ENCODE results near the gene ANXA6. TPM values are rescaled to one million over a fixed set of nuclear protein-coding genes. Genes with fewer than 3 reads are reported as not detected.

The ANXA6 gene
- total RNA-seq, 1 donor from 2014 or later = 245 TPM

- no peak for TF ChIP-seq CTCF (IDR thresholded peaks at IDR 0.05)
- Mint-ChIP-seq H3K9me3 (ENCODE audit: unreplicated experiment) (peaks cover 8% of the 10 kb centered on the region), H3K27me3 (ENCODE audit: unreplicated experiment) (peaks cover 29% of the 10 kb centered on the region), H3K4me3 (ENCODE audit: unreplicated experiment) (no peak overlapping the region), H3K4me1 (ENCODE audit: unreplicated experiment) (no peaks in the 10 kb centered on the region), H3K27ac (ENCODE audit: unreplicated experiment) (no peak overlapping the region), H3K36me3 (ENCODE audit: unreplicated experiment) (no peaks in the 10 kb centered on the region)
- DNase-seq (ENCODE audit: extremely low spot score, unreplicated experiment) = no peak
Measured at GRCh38 chr5:151195622-151196021, 38.0 kb upstream of the ANXA6 start.

GRCh38 chr5:151192626-151193025, 35.0 kb upstream of the ANXA6 start:
- DNase-seq (ENCODE audit: extremely low spot score, unreplicated experiment) = no peak
- H3K27ac Mint-ChIP-seq (ENCODE audit: unreplicated experiment) = no peak overlapping the region
- TF ChIP-seq CTCF (IDR thresholded peaks at IDR 0.05) = no peak
- H3K27me3 Mint-ChIP-seq (ENCODE audit: unreplicated experiment) = peaks cover 23% of the 10 kb centered on the region
- H3K9me3 Mint-ChIP-seq (ENCODE audit: unreplicated experiment) = peaks cover 16% of the 10 kb centered on the region
- H3K36me3 Mint-ChIP-seq (ENCODE audit: unreplicated experiment) = no peaks in the 10 kb centered on the region
- H3K4me1 Mint-ChIP-seq (ENCODE audit: unreplicated experiment) = no peaks in the 10 kb centered on the region
- H3K4me3 Mint-ChIP-seq (ENCODE audit: unreplicated experiment) = no peak overlapping the region

GRCh38 chr5:151191661-151192060, 34.1 kb upstream of the ANXA6 start:
- H3K36me3 Mint-ChIP-seq (ENCODE audit: unreplicated experiment) = no peaks in the 10 kb centered on the region
- peaks cover 16% of the 10 kb centered on the region for H3K9me3 Mint-ChIP-seq (ENCODE audit: unreplicated experiment)
- TF ChIP-seq CTCF (IDR thresholded peaks at IDR 0.05) = no peak
- H3K4me1 Mint-ChIP-seq (ENCODE audit: unreplicated experiment) = no peaks in the 10 kb centered on the region
- H3K4me3 Mint-ChIP-seq (ENCODE audit: unreplicated experiment) = no peak overlapping the region
- DNase-seq (ENCODE audit: extremely low spot score, unreplicated experiment) = no peak
- H3K27me3 Mint-ChIP-seq (ENCODE audit: unreplicated experiment) = peaks cover 25% of the 10 kb centered on the region
- H3K27ac Mint-ChIP-seq (ENCODE audit: unreplicated experiment) = no peak overlapping the region

- H3K36me3 Mint-ChIP-seq (ENCODE audit: unreplicated experiment) = no peaks in the 10 kb centered on the region
- DNase-seq (ENCODE audit: extremely low spot score, unreplicated experiment) = no peak
- no peak overlapping the region for H3K27ac Mint-ChIP-seq (ENCODE audit: unreplicated experiment)
- no peak for TF ChIP-seq CTCF (IDR thresholded peaks at IDR 0.05)
- H3K9me3 Mint-ChIP-seq (ENCODE audit: unreplicated experiment) = peaks cover 16% of the 10 kb centered on the region
- no peak overlapping the region for H3K4me3 Mint-ChIP-seq (ENCODE audit: unreplicated experiment)
- no peaks in the 10 kb centered on the region for H3K4me1 Mint-ChIP-seq (ENCODE audit: unreplicated experiment)
- peaks cover 24% of the 10 kb centered on the region for H3K27me3 Mint-ChIP-seq (ENCODE audit: unreplicated experiment)
Measured at GRCh38 chr5:151189151-151189550, 31.6 kb upstream of the ANXA6 start.

- no peaks in the 10 kb centered on the region for H3K36me3 Mint-ChIP-seq (ENCODE audit: unreplicated experiment)
- H3K9me3 Mint-ChIP-seq (ENCODE audit: unreplicated experiment) = peaks cover 16% of the 10 kb centered on the region
- no peak overlapping the region for H3K4me3 Mint-ChIP-seq (ENCODE audit: unreplicated experiment)
- no peak overlapping the region for H3K27ac Mint-ChIP-seq (ENCODE audit: unreplicated experiment)
- peaks cover 18% of the 10 kb centered on the region for H3K27me3 Mint-ChIP-seq (ENCODE audit: unreplicated experiment)
- DNase-seq (ENCODE audit: extremely low spot score, unreplicated experiment) = no peak
- TF ChIP-seq CTCF (IDR thresholded peaks at IDR 0.05) = no peak
- H3K4me1 Mint-ChIP-seq (ENCODE audit: unreplicated experiment) = no peaks in the 10 kb centered on the region
Measured at GRCh38 chr5:151186538-151186937, 29.0 kb upstream of the ANXA6 start.

All from osteocyte (in vitro differentiated cells).